K562 (cell line): ENCODE measurements around the gene ZFX.

ENCODE experiments used
- BHLHE40 ChIP-seq: IDR thresholded peaks from 2 replicates; pipeline ENCODE4 v1.6.1; 2011; ENCODE audit warnings: low read length, improper control_type of control experiment
- EZH2 ChIP-seq: IDR thresholded peaks from 2 replicates; pipeline ENCODE4 v1.6.1; 2012; ENCODE audit warnings: low read depth, mild to moderate bottlenecking, inconsistent platforms, low read length, borderline replicate concordance
- KLF6 ChIP-seq: fragments of 250-450 bp; sonication (Bioruptor Pico); IDR thresholded peaks from 2 replicates; pipeline ENCODE4 v1.4.0; 2020; ENCODE audit warnings: mild to moderate bottlenecking, moderate library complexity, borderline replicate concordance
- TEAD1 ChIP-seq, 2 experiments: fragments of 450-650 bp in 1 of 2; sonication (generic) in 1 of 2; formaldehyde crosslinking; IDR thresholded peaks; 2 replicates each; pipeline versions ENCODE4 v1.4.0 to v1.8.0; 2020 to 2022; ENCODE audit warnings: mild to moderate bottlenecking in 2 of 2, missing genetic modification reagents in 1 of 2
- ZC3H11A ChIP-seq: IDR thresholded peaks from 2 replicates; pipeline ENCODE4 v1.6.1; 2012; ENCODE audit warnings: low read depth, low read length, improper control_type of control experiment
- ZNF263 ChIP-seq: sonication (generic); formaldehyde crosslinking; IDR thresholded peaks from 2 replicates; pipeline ENCODE4 v1.8.0; 2022; ENCODE audit warnings: mild to moderate bottlenecking, missing genetic modification reagents, borderline replicate concordance
- ZNF561 ChIP-seq: fragments of 450-650 bp; formaldehyde crosslinking; conservative IDR thresholded peaks from 2 replicates; pipeline ENCODE4 v1.4.0; 2020; ENCODE audit warnings: mild to moderate bottlenecking, moderate library complexity
- TF ChIP-seq, protein P1 (sequence below), 3 experiments: IDR thresholded peaks in 2 of 3; conservative IDR thresholded peaks in 1 of 3; 2 replicates each; pipeline ENCODE4 v1.5.1; 2011 to 2012; ENCODE audit warnings: low read length in 3 of 3, mild to moderate bottlenecking in 3 of 3, control low read depth in 2 of 3, improper control_type of control experiment in 1 of 3, inconsistent platforms in 1 of 3, low read depth in 1 of 3, mixed read lengths in 1 of 3, moderate library complexity in 1 of 3; ENCODE audit not compliant: insufficient read depth in 2 of 3

DNA sequence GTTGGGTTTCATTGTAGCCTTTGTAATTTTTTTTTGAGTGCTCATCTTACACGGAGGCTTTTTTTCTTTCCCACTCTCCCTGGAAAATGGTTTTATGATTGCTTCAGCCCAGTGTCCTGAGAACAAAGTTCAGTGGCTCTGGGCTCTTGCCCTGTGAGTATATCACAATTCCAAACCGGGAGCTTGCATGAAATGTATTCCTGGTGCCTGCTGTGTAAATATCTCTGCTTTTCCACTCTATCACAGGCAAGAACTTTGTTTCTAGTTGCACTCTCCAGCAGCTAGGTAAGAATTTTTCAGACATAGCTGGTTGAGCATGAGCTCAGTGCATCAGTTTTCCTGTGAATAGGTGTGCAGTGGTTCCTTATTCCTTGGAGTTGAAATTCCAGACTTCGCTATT, 103.5 kb downstream of the ZFX start:
- TF ChIP-seq ZNF263 (CRISPR knock-in tag) (no peak), ZC3H11A (no peak), KLF6 (CRISPR knock-in tag) (no peak), ZNF561 (CRISPR knock-in tag) (no peak), EZH2 (no peak), BHLHE40 (no peak), TEAD1 (CRISPR knock-in tag; IDR thresholded peaks at IDR 0.05) (no peak)
- TF ChIP-seq, protein P1, sequence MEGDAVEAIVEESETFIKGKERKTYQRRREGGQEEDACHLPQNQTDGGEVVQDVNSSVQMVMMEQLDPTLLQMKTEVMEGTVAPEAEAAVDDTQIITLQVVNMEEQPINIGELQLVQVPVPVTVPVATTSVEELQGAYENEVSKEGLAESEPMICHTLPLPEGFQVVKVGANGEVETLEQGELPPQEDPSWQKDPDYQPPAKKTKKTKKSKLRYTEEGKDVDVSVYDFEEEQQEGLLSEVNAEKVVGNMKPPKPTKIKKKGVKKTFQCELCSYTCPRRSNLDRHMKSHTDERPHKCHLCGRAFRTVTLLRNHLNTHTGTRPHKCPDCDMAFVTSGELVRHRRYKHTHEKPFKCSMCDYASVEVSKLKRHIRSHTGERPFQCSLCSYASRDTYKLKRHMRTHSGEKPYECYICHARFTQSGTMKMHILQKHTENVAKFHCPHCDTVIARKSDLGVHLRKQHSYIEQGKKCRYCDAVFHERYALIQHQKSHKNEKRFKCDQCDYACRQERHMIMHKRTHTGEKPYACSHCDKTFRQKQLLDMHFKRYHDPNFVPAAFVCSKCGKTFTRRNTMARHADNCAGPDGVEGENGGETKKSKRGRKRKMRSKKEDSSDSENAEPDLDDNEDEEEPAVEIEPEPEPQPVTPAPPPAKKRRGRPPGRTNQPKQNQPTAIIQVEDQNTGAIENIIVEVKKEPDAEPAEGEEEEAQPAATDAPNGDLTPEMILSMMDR (IDR thresholded peaks at IDR 0.05 in 2 of 3, conservative IDR thresholded peaks at IDR 0.05 in 1 of 3; ENCODE audit: insufficient read depth in 2 of 3, low read depth in 1 of 3, low read length in 3 of 3) = no peak
